Stimulated activated naive CD8-positive, alpha-beta T cell treated with anti-CD3 and anti-CD28 coated beads, Interleukin-15, Interleukin-2, amounts not matched to agents 100 U/mL and 50 U/mL, for 24 hours (primary cell): ENCODE data around the gene LRRFIP1.
A peak's percentile ranks its signal among the peaks of the same experiment; 100 is the strongest.

Experiments used
- ATAC-seq: fragments of 150-1000 bp; cut with Tn5 transposase; one replicate; pipeline ENCODE4 v1.10.0; 2021
- DNase-seq: peaks from one replicate; pipeline ENCODE4 v3.0.0; 2021

The LRRFIP1 gene

GRCh38 chr2:237640493-237640998, 13.2 kb downstream of the LRRFIP1 start:
- ATAC-seq (no peak), DNase-seq (no peak)

- DNase-seq = no peak
- no peak for ATAC-seq
These were observed 14.8 kb downstream of the LRRFIP1 start for GRCh38 chr2:237642038-237642734.

GRCh38 chr2:237643066-237643465, 15.7 kb downstream of the LRRFIP1 start:
- no peak for ATAC-seq
- no peak for DNase-seq

GRCh38 chr2:237643582-237644380, 16.4 kb downstream of the LRRFIP1 start:
- DNase-seq = no peak
- ATAC-seq = no peak

- ATAC-seq (no peak), DNase-seq (no peak)
These were observed 17.0 kb downstream of the LRRFIP1 start for GRCh38 chr2:237644381-237644703.

- DNase-seq (no peak), ATAC-seq (no peak)
These were observed 17.9 kb downstream of the LRRFIP1 start for GRCh38 chr2:237645261-237645660.

- ATAC-seq = no peak
- DNase-seq = no peak
These were observed 20.0 kb downstream of the LRRFIP1 start for GRCh38 chr2:237647176-237648015.

GRCh38 chr2:237648016-237648381, 20.6 kb downstream of the LRRFIP1 start:
- DNase-seq (no peak), ATAC-seq (no peak)

GRCh38 chr2:237649541-237650454, 22.4 kb downstream of the LRRFIP1 start:
- no peak for DNase-seq
- ATAC-seq = no peak

GRCh38 chr2:237650455-237650850, 23.1 kb downstream of the LRRFIP1 start:
- DNase-seq (no peak), ATAC-seq (no peak)

GRCh38 chr2:237651761-237652160, 24.4 kb downstream of the LRRFIP1 start:
- ATAC-seq = no peak
- DNase-seq = no peak

- ATAC-seq = no peak
- no peak for DNase-seq
These were observed 24.8 kb downstream of the LRRFIP1 start for GRCh38 chr2:237652181-237652580.

GRCh38 chr2:237652854-237653253, 25.5 kb downstream of the LRRFIP1 start:
- ATAC-seq (no peak), DNase-seq (no peak)

- ATAC-seq (no peak), DNase-seq (no peak)
These were observed 26.6 kb downstream of the LRRFIP1 start for GRCh38 chr2:237653776-237654558.

- no peak for DNase-seq
- ATAC-seq = no peak
These were observed 29.7 kb downstream of the LRRFIP1 start for GRCh38 chr2:237657063-237657462.

GRCh38 chr2:237660381-237660900, 33.1 kb downstream of the LRRFIP1 start:
- ATAC-seq (no peak), DNase-seq (no peak)

GRCh38 chr2:237661270-237661669, 33.9 kb downstream of the LRRFIP1 start:
- no peak for DNase-seq
- no peak for ATAC-seq

GRCh38 chr2:237661799-237662328, 34.5 kb downstream of the LRRFIP1 start:
- no peak for ATAC-seq
- no peak for DNase-seq

- DNase-seq (peak; percentile 75), ATAC-seq (peak; percentile 89)
These were observed 35.3 kb downstream of the LRRFIP1 start for GRCh38 chr2:237662671-237663093.

- no peak for ATAC-seq
- no peak for DNase-seq
These were observed 36.2 kb downstream of the LRRFIP1 start for GRCh38 chr2:237663517-237664110.
